ENCODE data around the gene OPCML.

- TF ChIP-seq, protein P1, sequence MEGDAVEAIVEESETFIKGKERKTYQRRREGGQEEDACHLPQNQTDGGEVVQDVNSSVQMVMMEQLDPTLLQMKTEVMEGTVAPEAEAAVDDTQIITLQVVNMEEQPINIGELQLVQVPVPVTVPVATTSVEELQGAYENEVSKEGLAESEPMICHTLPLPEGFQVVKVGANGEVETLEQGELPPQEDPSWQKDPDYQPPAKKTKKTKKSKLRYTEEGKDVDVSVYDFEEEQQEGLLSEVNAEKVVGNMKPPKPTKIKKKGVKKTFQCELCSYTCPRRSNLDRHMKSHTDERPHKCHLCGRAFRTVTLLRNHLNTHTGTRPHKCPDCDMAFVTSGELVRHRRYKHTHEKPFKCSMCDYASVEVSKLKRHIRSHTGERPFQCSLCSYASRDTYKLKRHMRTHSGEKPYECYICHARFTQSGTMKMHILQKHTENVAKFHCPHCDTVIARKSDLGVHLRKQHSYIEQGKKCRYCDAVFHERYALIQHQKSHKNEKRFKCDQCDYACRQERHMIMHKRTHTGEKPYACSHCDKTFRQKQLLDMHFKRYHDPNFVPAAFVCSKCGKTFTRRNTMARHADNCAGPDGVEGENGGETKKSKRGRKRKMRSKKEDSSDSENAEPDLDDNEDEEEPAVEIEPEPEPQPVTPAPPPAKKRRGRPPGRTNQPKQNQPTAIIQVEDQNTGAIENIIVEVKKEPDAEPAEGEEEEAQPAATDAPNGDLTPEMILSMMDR (IDR thresholded peaks at IDR 0.05; ENCODE audit: insufficient read depth, low read length, poor library complexity, severe bottlenecking): no peak
- TF ChIP-seq EZH2phosphoT487 (conservative IDR thresholded peaks at IDR 0.05; ENCODE audit: low read length): no peak
Observed at GRCh38 chr11:132876705-132877104, 655.6 kb downstream of the OPCML start.
